K562 (cell line): ENCODE results near the gene MED16.

Source experiments
- CTCF ChIP-seq, 3 experiments: IDR thresholded peaks in 2 of 3; conservative IDR thresholded peaks in 1 of 3; 2 replicates each; pipeline ENCODE4 v1.5.1; 2011 to 2012; ENCODE audit warnings: low read length in 3 of 3, mild to moderate bottlenecking in 3 of 3, control low read depth in 2 of 3, improper control_type of control experiment in 1 of 3, inconsistent platforms in 1 of 3, low read depth in 1 of 3, mixed read lengths in 1 of 3, moderate library complexity in 1 of 3; ENCODE audit not compliant: insufficient read depth in 2 of 3
- CXXC5 ChIP-seq: fragments of 250-450 bp; sonication (Bioruptor Pico); IDR thresholded peaks from 2 replicates; pipeline ENCODE4 v1.8.0; 2022; ENCODE audit warnings: inconsistent platforms, mild to moderate bottlenecking, moderate library complexity
- HMG20B ChIP-seq: fragments of 250-450 bp; sonication (Bioruptor Pico); IDR thresholded peaks from 2 replicates; pipeline ENCODE4 v1.5.0; 2021; ENCODE audit warnings: mild to moderate bottlenecking
- NCOA4 ChIP-seq: fragments of 450-650 bp; IDR thresholded peaks from 2 replicates; pipeline ENCODE4 v1.6.1; 2018; ENCODE audit warnings: mild to moderate bottlenecking; ENCODE audit not compliant: partially characterized antibody
- SPI1 ChIP-seq: IDR thresholded peaks from 2 replicates; pipeline ENCODE4 v1.6.1; 2011; ENCODE audit warnings: low read depth, low read length, control low read depth, borderline replicate concordance
- TEAD2 ChIP-seq: fragments of 450-650 bp; IDR thresholded peaks from 2 replicates; pipeline ENCODE4 v1.6.1; 2016; ENCODE audit warnings: missing genetic modification characterization, control low read depth, missing compliant biosample characterization
- TRIM28 ChIP-seq: fragments of 450-650 bp; IDR thresholded peaks from 2 replicates; pipeline ENCODE4 v1.6.1; 2017
- ZNF146 ChIP-seq: IDR thresholded peaks from one replicate; pipeline ENCODE4 v1.6.1; 2018; ENCODE audit warnings: missing compliant biosample characterization; ENCODE audit not compliant: unreplicated experiment
- ZNF280B ChIP-seq: fragments of 250-450 bp; sonication (Bioruptor Pico); IDR thresholded peaks from 2 replicates; pipeline ENCODE4 v1.5.1; 2021; ENCODE audit warnings: mild to moderate bottlenecking
- ZNF695 ChIP-seq: fragments of 450-650 bp; formaldehyde crosslinking; IDR thresholded peaks from 2 replicates; pipeline ENCODE4 v1.4.0; 2020; ENCODE audit warnings: mild to moderate bottlenecking, moderate library complexity

- no peak for TF ChIP-seq ZNF695 (CRISPR knock-in tag)
- TF ChIP-seq TRIM28, result no peak
- TF ChIP-seq CXXC5 (CRISPR knock-in tag), result no peak
- no peak for TF ChIP-seq ZNF280B (CRISPR knock-in tag)
- TF ChIP-seq SPI1, result no peak
- no peak for TF ChIP-seq HMG20B (CRISPR knock-in tag)
- no peak for TF ChIP-seq TEAD2
- no peak for TF ChIP-seq CTCF (IDR thresholded peaks at IDR 0.05 in 2 of 3, conservative IDR thresholded peaks at IDR 0.05 in 1 of 3; ENCODE audit: insufficient read depth in 2 of 3, low read depth in 1 of 3, low read length in 3 of 3)
- no peak for TF ChIP-seq NCOA4
- no peak for TF ChIP-seq ZNF146 (CRISPR knock-in tag)
These were observed 48.5 kb upstream of the MED16 start for GRCh38 chr19:941292-942132.
